GM18867 (cell line): Measurements from ENCODE around the gene PFKL.

Experiments used
- ATAC-seq: cut with Tn5 transposase; IDR thresholded peaks from one replicate; pipeline ENCODE4 v1.9.1; 2021; ENCODE audit warnings: mild to moderate bottlenecking, moderate library complexity; ENCODE audit not compliant: unreplicated experiment

Gene PFKL

DNA sequence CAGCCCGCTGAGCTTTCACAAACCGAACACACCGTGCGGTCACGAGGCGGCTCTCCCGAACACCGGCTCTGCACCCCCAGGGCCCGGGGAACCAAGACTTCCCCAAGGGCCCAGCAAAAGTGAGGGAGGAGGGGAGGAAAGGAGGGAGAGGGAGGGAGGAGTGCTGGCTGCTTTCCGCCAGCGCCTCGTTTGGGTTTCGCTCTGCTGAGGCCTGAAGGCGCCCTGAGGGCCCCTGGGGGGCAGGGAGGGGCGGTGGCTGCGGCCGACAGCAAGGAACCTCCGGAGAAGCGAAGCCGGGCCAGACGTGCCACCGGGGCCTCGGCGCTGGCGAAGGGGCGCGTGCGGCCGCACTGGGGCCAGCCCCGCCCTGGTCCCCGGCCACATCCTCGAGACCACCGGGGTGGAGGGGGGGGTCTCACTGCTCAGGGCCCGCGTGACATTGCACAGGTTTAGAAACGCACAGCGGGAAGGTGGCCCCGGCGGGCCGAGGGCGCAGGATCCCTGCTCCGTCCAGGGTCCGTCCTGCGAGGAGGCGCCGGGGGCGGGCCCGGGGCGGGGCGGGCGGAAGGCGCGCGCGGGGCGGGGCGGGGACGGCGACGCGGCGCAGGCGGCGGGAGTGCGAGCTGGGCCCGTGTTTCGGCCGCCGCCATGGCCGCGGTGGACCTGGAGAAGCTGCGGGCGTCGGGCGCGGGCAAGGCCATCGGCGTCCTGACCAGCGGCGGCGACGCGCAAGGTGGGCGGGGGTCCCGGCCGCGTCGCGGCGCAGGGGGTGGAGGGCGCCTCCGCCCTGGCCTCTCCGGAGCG is at the start of gene PFKL:
PFKL (plus strand) TSS at position 596 of the 804 bp plus-strand sequence; CDS start at position 649, 53 bp downstream.
- peak; percentile 62 for ATAC-seq

DNA sequence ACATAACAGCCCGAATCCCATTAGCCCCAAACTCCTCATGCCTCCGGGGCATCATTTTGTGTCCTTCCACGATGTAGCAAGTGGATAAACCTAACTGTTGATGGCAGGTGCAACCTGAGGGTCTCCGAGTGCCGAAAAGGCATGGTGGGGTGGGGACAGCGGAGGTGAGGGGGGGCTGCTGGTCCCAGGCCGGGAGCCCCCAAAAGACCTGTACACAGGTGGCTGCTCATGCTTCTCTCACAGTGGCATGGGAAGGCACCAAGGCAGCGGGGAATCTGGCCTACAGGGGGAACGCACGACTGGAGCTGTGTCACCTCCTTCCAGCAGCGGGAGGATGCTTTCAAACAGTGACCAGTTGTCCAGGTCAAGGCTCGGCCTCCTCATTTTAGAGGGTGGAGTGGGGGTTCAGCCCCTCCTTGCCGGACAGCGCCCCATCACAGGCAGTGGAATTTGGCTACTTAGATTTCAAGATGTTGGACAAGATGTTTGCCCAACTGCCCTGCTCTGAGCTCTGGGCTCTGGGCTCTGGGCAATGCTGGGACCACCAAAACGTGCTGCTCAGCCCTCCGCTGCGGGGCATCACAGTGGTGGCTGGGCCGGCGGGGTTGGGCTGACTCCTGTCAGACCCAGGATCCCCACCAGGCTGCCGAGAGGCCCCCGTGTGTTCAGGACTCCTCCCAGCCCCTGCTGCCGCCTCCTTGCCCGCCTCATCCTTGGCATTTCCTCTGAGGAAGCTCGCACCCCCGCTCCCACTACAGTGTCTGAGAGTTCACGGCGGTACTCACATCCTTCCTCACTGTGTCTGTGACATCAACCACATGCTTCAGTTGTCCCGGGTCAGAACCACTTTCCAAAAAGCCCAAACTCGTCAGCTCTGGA is 45.8 kb upstream of the PFKL start:
- no peak for ATAC-seq

DNA sequence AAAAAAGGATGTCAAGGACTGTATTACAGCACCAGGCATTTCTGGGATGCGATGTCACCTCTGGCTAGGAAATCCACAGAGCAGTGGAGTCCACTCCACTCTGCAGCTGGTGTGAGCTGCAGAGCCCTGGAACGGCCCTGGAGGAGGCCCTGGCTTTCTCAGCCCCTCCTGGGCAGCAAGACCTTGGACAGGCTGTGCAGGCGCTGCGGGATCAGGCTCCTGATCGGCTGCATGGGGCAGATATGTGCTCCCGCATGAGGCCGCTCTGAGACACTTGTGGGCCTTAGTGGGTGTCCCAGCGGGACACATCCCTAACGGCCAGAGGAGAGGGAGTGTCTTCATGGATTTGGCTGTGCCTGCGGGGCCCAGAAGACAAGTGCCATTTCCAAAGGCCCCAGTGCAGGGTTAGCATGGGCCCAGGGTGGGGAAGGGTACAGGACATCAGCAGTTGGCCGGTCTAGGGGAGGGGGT is 44.3 kb upstream of the PFKL start:
- no peak for ATAC-seq

DNA sequence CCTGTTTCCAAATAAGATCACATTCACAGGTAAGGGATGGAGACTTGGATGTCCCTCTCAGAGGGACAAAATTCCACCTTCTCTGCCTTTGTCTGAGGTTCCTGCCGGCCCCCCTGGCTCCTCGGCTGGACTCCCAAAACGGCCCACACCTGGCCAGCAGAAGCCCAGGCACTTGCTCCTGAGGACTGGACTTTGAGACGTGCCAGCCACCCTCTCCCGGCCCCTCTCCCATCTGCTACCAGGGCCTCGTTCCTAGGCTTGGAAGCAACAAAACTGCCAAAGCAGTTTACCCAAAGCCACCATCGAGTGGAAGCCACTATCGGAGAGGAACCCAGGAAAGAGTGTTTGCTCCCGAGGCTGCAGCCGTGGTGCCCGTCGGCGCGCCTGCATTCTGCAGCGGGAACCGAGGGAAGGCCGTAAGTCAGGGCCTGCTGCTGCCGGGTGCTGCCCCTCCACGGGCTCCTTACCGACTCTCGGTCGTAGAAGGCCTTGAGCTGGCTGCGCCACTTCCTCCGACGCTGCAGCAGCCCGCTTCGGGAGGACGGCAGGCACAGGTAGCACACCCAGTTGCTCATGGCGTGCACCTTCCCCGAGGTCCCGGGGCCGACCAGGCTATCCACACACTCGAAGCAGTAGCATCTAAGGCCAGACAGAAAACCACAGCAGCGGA is 41.7 kb upstream of the PFKL start:
- no peak for ATAC-seq

DNA sequence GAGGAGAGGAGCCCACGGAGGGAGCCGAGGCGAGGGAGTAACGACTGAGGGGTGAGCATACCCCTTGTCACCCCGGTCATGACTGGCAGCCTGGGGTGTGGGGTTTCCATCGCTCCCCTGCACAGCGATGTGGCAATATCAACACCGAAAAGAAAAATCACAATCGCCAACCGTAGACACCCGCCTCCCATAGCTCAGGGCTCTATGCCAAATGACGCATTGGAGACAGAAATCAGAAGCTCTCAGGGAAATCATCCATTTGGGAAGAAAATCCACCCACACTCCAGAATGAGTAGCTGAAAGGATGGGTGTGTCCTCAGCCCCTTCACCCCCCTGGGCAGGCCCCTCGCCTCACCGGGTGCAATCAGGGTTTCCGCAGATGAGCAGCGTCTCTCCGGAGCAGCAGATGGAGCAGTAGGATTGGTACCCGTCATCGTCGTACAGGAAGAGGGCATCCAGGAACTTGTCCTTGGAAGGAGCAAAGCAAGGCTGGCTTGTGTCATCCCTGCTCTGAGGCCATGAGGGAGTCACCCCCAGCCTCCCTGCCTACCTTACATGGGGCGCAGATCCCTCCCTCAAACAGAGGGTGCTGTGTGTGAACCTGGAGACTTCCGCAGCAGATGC is 40.7 kb upstream of the PFKL start:
- no peak for ATAC-seq

DNA sequence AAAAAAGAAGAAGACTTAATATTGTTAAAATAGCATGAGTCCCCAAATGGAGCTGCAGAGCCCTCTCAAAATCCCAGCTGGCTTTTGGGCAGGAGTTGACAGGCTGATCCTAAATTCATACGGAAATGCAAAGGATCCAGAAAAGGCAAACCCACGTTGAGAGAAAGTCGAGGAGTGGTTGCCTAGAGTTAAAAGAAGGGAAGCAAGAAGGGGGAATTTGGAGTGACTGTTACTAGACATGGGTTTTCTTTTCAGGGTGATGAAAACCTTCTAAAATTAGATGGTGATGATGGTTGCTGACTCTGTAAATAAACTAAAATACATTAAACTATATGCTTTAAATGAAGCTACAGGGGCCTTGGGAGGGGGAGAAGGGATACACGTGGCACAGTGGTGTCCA is 39.8 kb upstream of the PFKL start:
- no peak for ATAC-seq

DNA sequence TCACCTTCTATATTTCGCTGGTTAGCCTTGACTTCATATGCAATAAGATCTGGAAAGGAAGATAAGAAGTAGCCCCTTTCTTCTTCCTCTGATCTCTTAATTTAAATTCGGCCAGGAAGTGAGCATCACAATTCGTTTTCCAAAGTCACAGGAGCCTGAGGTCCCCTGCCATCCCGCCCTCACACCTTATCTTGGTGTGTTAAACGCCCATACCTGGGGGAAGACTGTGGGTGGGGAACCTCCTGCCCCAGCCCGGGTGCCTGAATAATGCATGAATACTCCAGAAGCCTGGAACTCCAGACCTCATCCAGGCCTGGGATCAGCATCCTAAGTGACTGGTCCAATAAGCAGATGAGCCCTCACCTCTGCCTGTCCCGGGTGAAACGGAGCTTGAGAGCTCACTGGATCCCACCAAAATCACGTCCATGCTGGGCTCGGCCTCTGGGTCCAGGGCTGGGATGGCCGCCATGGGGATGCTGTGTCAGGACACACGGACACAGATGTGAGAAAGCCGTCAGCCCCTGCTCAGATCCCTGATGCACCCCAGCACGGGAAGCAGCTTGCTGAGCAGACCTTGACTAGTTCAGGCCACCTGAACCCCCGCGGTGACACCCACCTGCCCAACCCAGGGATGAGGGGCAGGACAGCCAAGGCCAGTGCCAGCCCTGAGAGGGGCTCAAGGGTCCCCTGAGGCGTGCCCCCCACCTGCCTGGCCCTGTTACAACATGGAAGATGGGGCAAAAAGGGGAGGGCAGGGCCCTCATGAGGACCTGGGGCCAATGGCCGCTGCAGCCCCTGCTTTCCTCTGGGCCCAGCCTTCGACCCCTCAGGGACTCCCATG is 38.8 kb upstream of the PFKL start:
- ATAC-seq: no peak

DNA sequence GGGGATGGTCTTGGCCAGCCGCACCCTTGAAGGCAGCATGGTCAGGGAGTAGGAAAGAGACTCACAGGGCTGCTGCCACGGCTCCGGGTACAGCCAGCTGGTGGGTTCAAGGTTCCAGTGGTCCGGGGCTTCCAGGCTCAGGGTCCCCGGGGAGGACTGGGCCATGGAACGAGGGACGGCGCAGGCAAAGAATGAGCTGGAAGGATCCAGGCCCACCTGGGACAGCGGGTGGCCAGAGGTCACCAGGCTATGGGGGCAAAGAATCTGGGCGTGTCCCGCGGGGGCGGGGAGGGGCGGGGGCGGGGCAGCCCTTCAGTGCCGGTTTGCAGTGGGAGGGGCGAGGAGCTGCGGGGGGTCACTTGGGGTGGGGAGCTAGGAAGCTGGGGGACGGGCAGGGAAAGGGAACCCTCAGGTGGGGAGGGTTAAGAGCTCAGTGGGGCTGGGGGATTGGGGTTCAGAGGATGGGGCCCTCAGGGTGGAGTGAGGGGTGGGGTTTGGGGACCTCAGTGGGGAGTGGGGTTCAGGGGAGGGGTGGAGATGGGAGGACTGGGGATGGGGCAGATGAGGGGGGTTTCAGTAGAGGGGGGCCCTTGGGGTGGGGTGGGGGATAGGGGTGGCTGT is 38.1 kb upstream of the PFKL start, which contains the start of gene DNMT3L:
DNMT3L (minus strand) TSS at position 223 of the 621 bp plus-strand sequence. CDS start 638 bp downstream, outside the sequence.
- no peak for ATAC-seq

DNA sequence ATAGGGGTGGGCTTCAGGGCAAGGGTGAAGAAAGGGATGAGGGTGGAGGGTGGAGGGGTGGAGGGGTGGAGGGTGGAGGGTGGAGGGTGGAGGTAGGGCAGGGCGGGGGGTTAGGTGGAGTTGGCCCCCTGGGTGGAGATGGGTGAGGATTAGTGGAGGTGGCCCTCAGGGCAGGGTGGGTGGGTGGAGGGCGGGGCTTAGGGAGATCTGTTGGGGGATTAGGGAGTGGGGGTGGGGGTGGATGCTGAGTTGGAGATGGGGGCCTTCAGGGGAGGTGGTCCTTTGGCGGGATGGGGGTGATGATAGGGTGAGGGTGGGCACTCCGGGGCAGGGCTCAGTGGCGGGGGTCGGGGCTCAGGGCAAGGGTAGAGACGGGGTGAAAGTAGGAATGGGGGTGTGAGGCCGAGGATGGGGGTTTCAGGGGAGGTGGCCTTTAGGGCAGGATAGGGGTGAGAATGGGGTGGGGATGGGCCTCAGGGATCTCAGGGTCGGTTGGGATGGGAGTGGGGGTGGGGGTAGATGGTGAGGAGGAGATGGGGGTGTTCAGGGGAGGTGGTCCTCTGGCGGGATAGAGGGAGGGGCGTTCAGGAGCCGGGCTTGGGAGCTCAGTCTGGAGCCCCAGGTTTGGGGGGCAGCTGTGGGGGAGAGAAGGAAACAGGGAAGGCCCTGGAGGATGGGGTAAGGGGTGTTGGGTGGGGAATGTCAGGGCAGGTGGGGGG is 37.4 kb upstream of the PFKL start:
- no peak for ATAC-seq

DNA sequence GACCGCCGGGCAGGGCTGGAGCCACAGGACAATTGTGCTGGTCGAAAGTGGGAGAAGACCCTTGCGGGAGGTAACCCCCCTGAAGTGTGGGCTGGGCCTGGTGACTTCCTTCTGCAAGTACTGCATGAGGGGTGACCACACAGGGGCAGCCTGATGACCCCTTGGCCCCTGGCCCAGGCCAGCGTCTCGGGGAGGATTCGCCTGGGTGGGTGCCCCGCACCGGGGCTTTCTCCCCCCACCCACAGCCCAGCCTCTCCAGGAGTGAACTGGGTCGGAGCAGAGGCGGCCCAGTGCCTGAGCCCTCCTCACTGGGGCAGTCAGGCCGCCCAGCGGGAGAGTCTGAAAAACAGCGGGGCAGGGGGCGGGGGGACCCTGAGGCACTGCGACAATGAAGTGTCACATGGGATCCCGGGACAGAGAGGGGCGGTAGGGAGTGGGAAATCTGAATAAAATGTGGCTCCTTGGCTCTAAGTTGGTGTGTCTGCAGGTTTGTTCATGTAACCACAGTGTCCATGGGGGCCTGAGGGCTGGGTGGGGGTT is 36.6 kb upstream of the PFKL start:
- ATAC-seq: no peak

DNA sequence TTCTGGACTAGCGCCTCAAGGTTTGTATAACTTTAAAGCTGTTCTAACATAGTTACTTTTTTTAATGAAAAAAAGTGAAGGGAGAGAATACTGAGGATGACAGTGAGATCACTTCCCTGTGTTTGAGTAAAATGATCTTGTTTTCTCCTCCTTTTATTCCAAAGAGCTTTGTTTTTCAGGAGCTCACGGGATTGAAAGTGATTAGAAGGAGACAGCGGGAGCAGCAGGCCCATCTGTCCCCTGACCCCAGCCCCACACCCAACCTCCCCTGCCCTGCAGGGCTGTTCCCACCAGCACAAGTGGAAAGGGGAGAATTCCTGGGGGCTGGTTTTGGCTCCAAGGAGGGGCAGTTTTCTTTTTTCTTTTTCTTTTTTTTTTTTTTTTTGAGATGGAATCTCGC is 36.1 kb upstream of the PFKL start:
- no peak for ATAC-seq

DNA sequence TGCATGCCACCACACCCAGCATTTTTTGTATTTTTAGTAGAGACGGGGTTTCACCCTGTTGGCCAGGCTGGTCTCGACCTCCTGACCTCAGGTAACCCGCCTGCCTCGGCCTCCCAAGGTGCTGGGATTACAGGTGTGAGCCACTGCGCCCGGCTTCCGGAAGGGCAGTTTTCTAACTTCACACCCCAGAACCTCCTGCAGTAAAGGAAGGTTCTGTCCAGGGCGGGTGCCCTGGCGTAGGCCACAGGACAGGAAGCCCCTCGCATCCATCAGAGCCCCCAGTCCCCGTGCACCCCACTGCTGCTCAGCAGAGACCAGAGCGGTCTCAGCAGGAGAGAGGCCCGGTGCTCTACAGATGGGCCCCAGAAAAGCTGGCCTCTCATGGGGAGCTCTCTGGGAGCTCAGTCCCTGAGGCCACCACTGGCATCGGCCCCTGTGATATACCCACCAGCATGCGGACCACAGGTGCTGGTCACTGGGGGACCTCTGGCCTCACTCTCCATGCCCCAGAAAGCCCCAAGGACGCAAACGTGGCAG is 34.1 kb upstream of the PFKL start:
- ATAC-seq: no peak

DNA sequence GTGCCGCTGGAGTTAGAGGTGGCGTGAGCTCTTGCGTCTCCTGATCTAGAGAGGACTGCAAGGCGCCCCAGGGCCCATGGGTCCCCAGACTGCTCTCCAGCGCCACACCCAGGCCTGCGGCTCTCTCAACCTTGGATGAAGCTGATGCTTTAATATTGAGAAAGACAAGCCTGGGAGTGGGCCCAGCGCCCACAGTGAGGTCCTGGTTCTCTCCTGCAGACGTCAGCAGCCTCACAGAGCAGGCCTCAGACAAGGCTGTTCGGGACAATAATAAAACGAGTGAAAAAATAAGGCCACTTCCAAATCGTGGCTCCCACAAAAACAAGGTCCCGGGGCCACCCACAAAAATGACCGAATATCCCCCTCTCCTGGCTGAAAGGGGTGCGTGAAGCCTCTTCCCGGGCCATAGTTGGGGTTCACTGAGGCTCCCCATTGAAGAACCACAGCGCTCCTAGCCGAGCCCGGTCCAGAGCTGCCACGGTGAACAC is 32.2 kb upstream of the PFKL start:
- no peak for ATAC-seq

DNA sequence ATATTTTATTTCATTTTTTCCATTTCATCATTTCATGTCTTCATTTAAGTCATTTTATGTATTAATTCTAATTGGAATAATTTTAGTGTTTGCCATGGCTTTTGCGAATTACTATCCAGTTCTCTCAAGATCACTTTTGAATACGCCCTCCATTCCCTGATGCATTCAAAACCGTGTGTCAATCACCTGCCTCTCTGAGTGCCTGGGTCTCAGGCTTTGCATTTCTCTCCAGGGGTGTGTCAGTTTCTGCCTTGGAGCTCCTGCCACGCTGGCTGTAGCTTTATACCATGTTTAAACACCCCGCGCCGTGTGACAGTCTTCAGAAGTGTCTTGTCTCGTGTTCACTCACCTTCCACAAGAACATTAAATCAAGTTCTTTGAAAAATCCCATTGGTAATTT is 30.8 kb upstream of the PFKL start:
- ATAC-seq: no peak

DNA sequence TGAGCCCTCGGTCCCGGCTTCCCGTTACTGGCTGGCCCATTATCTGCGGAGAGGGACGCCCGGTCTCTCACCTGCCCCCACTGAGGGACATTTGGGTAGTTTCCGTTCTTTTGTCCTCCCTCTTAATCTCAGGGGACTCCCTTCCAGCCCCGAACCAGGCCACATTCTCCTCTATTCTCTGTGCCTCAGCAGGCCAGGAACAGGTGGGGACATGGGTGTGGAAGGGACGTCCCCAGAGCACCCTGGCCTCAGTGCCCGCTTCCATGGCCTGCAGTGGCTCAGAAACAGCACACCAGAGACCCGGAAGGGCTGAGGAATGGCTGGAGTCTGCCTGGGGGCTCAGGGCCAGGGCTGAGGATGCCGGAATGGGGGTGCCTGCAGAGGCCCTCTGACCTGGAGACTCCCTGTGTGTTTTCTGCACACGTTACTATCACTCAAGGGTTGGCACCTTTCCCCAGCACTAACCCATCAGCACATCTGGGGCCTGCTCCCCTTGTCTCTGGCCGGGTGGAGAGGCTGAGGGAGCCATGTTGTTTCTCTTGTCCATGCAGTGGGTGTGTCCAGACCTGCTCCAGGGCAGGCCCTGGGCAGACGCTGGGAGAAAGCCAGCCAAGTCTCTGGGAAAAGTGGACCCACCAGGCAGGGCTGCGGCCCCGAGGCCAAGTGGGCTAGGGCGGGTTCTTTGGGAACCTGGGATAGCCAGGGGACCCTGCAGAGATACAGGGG is 28.1 kb upstream of the PFKL start:
- no peak for ATAC-seq

DNA sequence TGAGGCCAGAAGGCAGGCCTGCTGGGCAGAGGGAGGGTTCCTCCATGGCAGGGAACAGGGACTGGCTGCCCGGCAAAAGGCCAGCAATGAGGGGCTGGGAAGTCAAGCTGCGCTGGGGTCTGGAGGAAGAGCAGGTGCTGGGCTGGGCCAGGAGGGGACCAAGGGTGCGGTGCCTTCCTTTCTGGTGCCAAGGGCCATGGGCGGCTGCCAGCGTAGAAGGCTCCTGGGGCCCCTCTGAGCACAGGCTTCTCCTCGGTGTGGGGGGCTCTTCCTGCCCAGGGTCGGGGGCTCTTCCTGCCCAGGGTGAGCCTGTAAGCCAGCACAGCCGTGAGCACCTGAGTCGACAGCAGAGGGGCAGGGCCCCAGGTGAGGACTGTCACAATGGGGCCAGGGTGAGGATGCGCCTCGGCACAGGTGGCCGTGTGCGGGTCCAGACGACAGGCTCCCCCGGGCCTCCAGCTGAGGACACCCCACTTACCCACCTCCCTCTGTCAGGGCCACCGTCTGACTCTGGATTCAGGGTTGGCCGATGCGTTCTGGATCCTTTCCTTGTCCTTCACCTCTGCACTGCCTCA is 27.5 kb upstream of the PFKL start:
- ATAC-seq: no peak

DNA sequence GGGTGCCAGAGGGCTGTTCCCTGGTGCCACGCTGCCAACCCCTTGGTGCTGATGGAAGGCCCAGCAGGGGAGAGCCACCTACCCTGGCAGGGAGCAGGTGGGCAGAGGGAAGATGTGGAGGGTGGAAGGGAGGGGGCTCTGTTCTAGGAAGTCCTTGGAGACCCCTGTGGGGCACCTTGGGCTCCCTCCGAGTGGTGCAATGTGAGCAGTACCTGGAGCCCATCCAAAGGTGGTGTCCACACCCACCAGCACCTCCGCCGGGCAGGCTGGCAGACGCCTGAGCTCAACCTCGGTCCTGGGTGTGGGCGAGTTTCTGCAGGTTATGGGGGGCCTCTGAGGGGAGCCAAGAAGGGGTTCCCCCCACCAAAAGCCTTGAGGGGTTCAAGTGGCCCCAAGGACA is 26.8 kb upstream of the PFKL start:
- no peak for ATAC-seq
